ENCODE results near the gene GPC5.
"Not testable (repeated sequence)": the region's sequence is repeated elsewhere in the genome, so short reads cannot be mapped to it uniquely, and the experiment has no call there.

GPC5 gene

GRCh38 chr13:92752705-92753104 is 1354.3 kb downstream of the GPC5 start:
- not testable (repeated sequence) for H3K36me3 Mint-ChIP-seq; DNase-seq (ENCODE audit: low spot score in 2 of 2); H3K27me3 Mint-ChIP-seq; H3K27ac Mint-ChIP-seq; ATAC-seq (ENCODE audit: low read depth); H3K4me1 Mint-ChIP-seq; H3K9me3 Mint-ChIP-seq; H3K4me3 Mint-ChIP-seq

- no peaks in the 10 kb centered on the region for H3K4me1 Mint-ChIP-seq
- no peak overlapping the region for H3K4me3 Mint-ChIP-seq
- no peak for DNase-seq (ENCODE audit: low spot score in 2 of 2)
- no peaks in the 10 kb centered on the region for H3K27me3 Mint-ChIP-seq
- ATAC-seq (ENCODE audit: low read depth), result no peak
- H3K9me3 Mint-ChIP-seq, result peaks cover 9% of the 10 kb centered on the region
- no peaks in the 10 kb centered on the region for H3K36me3 Mint-ChIP-seq
- no peak overlapping the region for H3K27ac Mint-ChIP-seq
Observed at GRCh38 chr13:92761710-92762109, 1363.3 kb downstream of the GPC5 start.

GRCh38 chr13:92767468-92767867 is 1369.0 kb downstream of the GPC5 start:
- peaks cover 14% of the 10 kb centered on the region for H3K9me3 Mint-ChIP-seq
- H3K27ac Mint-ChIP-seq, result no peak overlapping the region
- H3K4me3 Mint-ChIP-seq, result no peak overlapping the region

GRCh38 chr13:92768602-92769001 is 1370.2 kb downstream of the GPC5 start:
- Mint-ChIP-seq H3K9me3 (peaks cover 12% of the 10 kb centered on the region), H3K4me1 (no peaks in the 10 kb centered on the region)
- DNase-seq (ENCODE audit: low spot score in 2 of 2), result no peak

More at GRCh38 chr13:92767468-92767867, 1369.0 kb downstream of the GPC5 start:
- H3K27me3 Mint-ChIP-seq, result no peaks in the 10 kb centered on the region
- no peaks in the 10 kb centered on the region for H3K4me1 Mint-ChIP-seq
- ATAC-seq (ENCODE audit: low read depth) (no peak), DNase-seq (ENCODE audit: low spot score in 2 of 2) (no peak)
- H3K36me3 Mint-ChIP-seq, result no peaks in the 10 kb centered on the region

GRCh38 chr13:92769046-92769445 is 1370.6 kb downstream of the GPC5 start:
- Mint-ChIP-seq H3K4me3 (no peak overlapping the region), H3K36me3 (no peaks in the 10 kb centered on the region), H3K9me3 (peaks cover 12% of the 10 kb centered on the region), H3K27me3 (no peaks in the 10 kb centered on the region), H3K27ac (no peak overlapping the region), H3K4me1 (no peaks in the 10 kb centered on the region)
- ATAC-seq (ENCODE audit: low read depth) (no peak), DNase-seq (ENCODE audit: low spot score in 2 of 2) (no peak)

More at GRCh38 chr13:92768602-92769001, 1370.2 kb downstream of the GPC5 start:
- no peaks in the 10 kb centered on the region for H3K36me3 Mint-ChIP-seq
- no peak overlapping the region for H3K4me3 Mint-ChIP-seq
- no peak for ATAC-seq (ENCODE audit: low read depth)
- H3K27me3 Mint-ChIP-seq, result no peaks in the 10 kb centered on the region
- no peak overlapping the region for H3K27ac Mint-ChIP-seq

GRCh38 chr13:92775658-92776057 is 1377.2 kb downstream of the GPC5 start:
- Mint-ChIP-seq H3K4me1 (no peaks in the 10 kb centered on the region), H3K9me3 (peaks cover 12% of the 10 kb centered on the region), H3K27ac (no peak overlapping the region), H3K4me3 (no peak overlapping the region), H3K36me3 (no peaks in the 10 kb centered on the region), H3K27me3 (no peaks in the 10 kb centered on the region)
- ATAC-seq (ENCODE audit: low read depth) (no peak), DNase-seq (ENCODE audit: low spot score in 2 of 2) (no peak)

- H3K27ac Mint-ChIP-seq, result no peak overlapping the region
- no peaks in the 10 kb centered on the region for H3K36me3 Mint-ChIP-seq
- DNase-seq (ENCODE audit: low spot score in 2 of 2) (no peak), ATAC-seq (ENCODE audit: low read depth) (no peak)
- H3K27me3 Mint-ChIP-seq, result no peaks in the 10 kb centered on the region
- H3K9me3 Mint-ChIP-seq, result peaks cover 5% of the 10 kb centered on the region
- no peak overlapping the region for H3K4me3 Mint-ChIP-seq
- H3K4me1 Mint-ChIP-seq, result no peaks in the 10 kb centered on the region
Observed at GRCh38 chr13:92781965-92782690, 1383.7 kb downstream of the GPC5 start.

GRCh38 chr13:92802776-92803175 is 1404.4 kb downstream of the GPC5 start:
- Mint-ChIP-seq H3K27ac (no peak overlapping the region), H3K4me1 (no peaks in the 10 kb centered on the region), H3K9me3 (peaks cover 8% of the 10 kb centered on the region), H3K27me3 (no peaks in the 10 kb centered on the region), H3K36me3 (no peaks in the 10 kb centered on the region), H3K4me3 (no peak overlapping the region)
- DNase-seq (ENCODE audit: low spot score in 2 of 2), result no peak
- no peak for ATAC-seq (ENCODE audit: low read depth)

- Mint-ChIP-seq H3K36me3 (no peaks in the 10 kb centered on the region), H3K4me3 (no peak overlapping the region), H3K27me3 (no peaks in the 10 kb centered on the region), H3K9me3 (peaks cover 8% of the 10 kb centered on the region), H3K27ac (no peak overlapping the region), H3K4me1 (no peaks in the 10 kb centered on the region)
- no peak for ATAC-seq (ENCODE audit: low read depth)
- no peak for DNase-seq (ENCODE audit: low spot score in 2 of 2)
Observed at GRCh38 chr13:92804346-92804745, 1405.9 kb downstream of the GPC5 start.

GRCh38 chr13:92804926-92805325 is 1406.5 kb downstream of the GPC5 start:
- H3K36me3 Mint-ChIP-seq, result no peaks in the 10 kb centered on the region
- ATAC-seq (ENCODE audit: low read depth) (no peak), DNase-seq (ENCODE audit: low spot score in 2 of 2) (no peak)
- H3K27me3 Mint-ChIP-seq, result no peaks in the 10 kb centered on the region
- no peaks in the 10 kb centered on the region for H3K4me1 Mint-ChIP-seq
- H3K27ac Mint-ChIP-seq, result no peak overlapping the region
- peaks cover 6% of the 10 kb centered on the region for H3K9me3 Mint-ChIP-seq
- H3K4me3 Mint-ChIP-seq, result no peak overlapping the region

GRCh38 chr13:92805766-92806165 is 1407.3 kb downstream of the GPC5 start:
- Mint-ChIP-seq H3K36me3 (no peaks in the 10 kb centered on the region), H3K27me3 (no peaks in the 10 kb centered on the region), H3K4me1 (no peaks in the 10 kb centered on the region), H3K27ac (no peak overlapping the region), H3K4me3 (no peak overlapping the region), H3K9me3 (peaks cover 6% of the 10 kb centered on the region)
- ATAC-seq (ENCODE audit: low read depth), result no peak
- no peak for DNase-seq (ENCODE audit: low spot score in 2 of 2)

GRCh38 chr13:92806215-92806614 is 1407.8 kb downstream of the GPC5 start:
- Mint-ChIP-seq H3K4me1 (no peaks in the 10 kb centered on the region), H3K27ac (no peak overlapping the region), H3K9me3 (peaks cover 6% of the 10 kb centered on the region), H3K27me3 (no peaks in the 10 kb centered on the region), H3K4me3 (no peak overlapping the region), H3K36me3 (no peaks in the 10 kb centered on the region)
- ATAC-seq (ENCODE audit: low read depth) (no peak), DNase-seq (ENCODE audit: low spot score in 2 of 2) (no peak)

GRCh38 chr13:92807353-92807752 is 1408.9 kb downstream of the GPC5 start:
- peaks cover 6% of the 10 kb centered on the region for H3K9me3 Mint-ChIP-seq
- no peak overlapping the region for H3K4me3 Mint-ChIP-seq
- DNase-seq (ENCODE audit: low spot score in 2 of 2), result no peak
- H3K4me1 Mint-ChIP-seq, result no peaks in the 10 kb centered on the region
- no peak for ATAC-seq (ENCODE audit: low read depth)
- no peak overlapping the region for H3K27ac Mint-ChIP-seq
- no peaks in the 10 kb centered on the region for H3K27me3 Mint-ChIP-seq
- no peaks in the 10 kb centered on the region for H3K36me3 Mint-ChIP-seq

GRCh38 chr13:92807966-92808365 is 1409.5 kb downstream of the GPC5 start:
- Mint-ChIP-seq H3K4me3 (no peak overlapping the region), H3K27me3 (no peaks in the 10 kb centered on the region), H3K36me3 (no peaks in the 10 kb centered on the region), H3K27ac (no peak overlapping the region), H3K4me1 (no peaks in the 10 kb centered on the region), H3K9me3 (peaks cover 6% of the 10 kb centered on the region)
- DNase-seq (ENCODE audit: low spot score in 2 of 2) (no peak), ATAC-seq (ENCODE audit: low read depth) (no peak)

GRCh38 chr13:92821324-92821723 is 1422.9 kb downstream of the GPC5 start:
- DNase-seq (ENCODE audit: low spot score in 2 of 2), result no peak
- Mint-ChIP-seq H3K4me3 (no peak overlapping the region), H3K27ac (no peak overlapping the region), H3K4me1 (no peaks in the 10 kb centered on the region), H3K36me3 (no peaks in the 10 kb centered on the region), H3K27me3 (no peaks in the 10 kb centered on the region), H3K9me3 (peaks cover 7% of the 10 kb centered on the region)
- no peak for ATAC-seq (ENCODE audit: low read depth)
